Mesothelial cell of epicardium (in vitro differentiated cells): ENCODE results near the gene CEBPZ. TPM values are rescaled to one million over a fixed set of nuclear protein-coding genes. Genes with fewer than 3 reads are reported as not detected.

Experiments used
- DNase-seq, 2 experiments: peaks; one replicate each; pipeline ENCODE4 v3.0.0; 2021; ENCODE audit warnings: low spot score in 2 of 2; ENCODE audit not compliant: unreplicated experiment in 2 of 2
- H3K27ac Mint-ChIP-seq: 2 replicates; pipeline ENCODE4 v1.8.0; 2021; ENCODE audit warnings: mixed read lengths
- H3K27me3 Mint-ChIP-seq: 2 replicates; pipeline ENCODE4 v1.8.0; 2021; ENCODE audit warnings: low read depth, mixed read lengths
- H3K36me3 Mint-ChIP-seq: 2 replicates; pipeline ENCODE4 v1.8.0; 2021; ENCODE audit warnings: mixed read lengths
- H3K4me1 Mint-ChIP-seq: 2 replicates; pipeline ENCODE4 v1.8.0; 2021; ENCODE audit warnings: mixed read lengths
- H3K4me3 Mint-ChIP-seq: 2 replicates; pipeline ENCODE4 v1.8.0; 2021; ENCODE audit warnings: mild to moderate bottlenecking, moderate library complexity, mixed read lengths
- H3K9me3 Mint-ChIP-seq: 2 replicates; pipeline ENCODE4 v1.8.0; 2021; ENCODE audit warnings: mixed read lengths
- total RNA-seq: library from RNA; stranded (reverse); gene quantifications from 3 replicates; pipeline ENCODE4 v1.2.1, GENCODE V29; 2021
- TF ChIP-seq, protein P1 (sequence below): fragments of 200-600 bp; sonication (generic); IDR thresholded peaks from one replicate; pipeline ENCODE4 v1.5.0; 2021; ENCODE audit warnings: antibody characterized with exemption; ENCODE audit not compliant: unreplicated experiment

Gene CEBPZ
- total RNA-seq, 1 donor from 2014 or later, result 41.1 TPM

DNA sequence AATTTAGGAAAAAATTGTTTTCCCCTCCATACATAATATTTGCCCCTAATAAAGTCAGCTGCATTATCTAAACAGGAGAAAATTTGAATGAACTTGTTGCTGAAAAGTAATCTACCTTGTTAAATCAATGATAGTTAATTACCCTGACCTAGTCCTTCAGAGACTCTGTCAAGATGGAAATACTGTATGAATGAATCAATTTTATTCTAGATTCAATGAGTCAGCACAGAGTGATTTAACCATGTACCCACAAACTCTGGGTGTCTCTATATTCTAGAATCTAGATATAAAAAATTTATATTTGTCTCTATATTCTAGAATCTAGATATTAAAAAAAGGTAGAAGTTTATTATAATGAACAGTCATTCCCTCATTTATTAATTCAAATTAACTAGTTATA, 36.3 kb upstream of the CEBPZ start:
- no peak for DNase-seq
- Mint-ChIP-seq H3K9me3 (no peaks in the 10 kb centered on the region), H3K27ac (no peak overlapping the region), H3K36me3 (peaks cover 32% of the 10 kb centered on the region), H3K4me3 (no peak overlapping the region), H3K27me3 (no peaks in the 10 kb centered on the region), H3K4me1 (peaks cover 7% of the 10 kb centered on the region)
- TF ChIP-seq, protein P1, sequence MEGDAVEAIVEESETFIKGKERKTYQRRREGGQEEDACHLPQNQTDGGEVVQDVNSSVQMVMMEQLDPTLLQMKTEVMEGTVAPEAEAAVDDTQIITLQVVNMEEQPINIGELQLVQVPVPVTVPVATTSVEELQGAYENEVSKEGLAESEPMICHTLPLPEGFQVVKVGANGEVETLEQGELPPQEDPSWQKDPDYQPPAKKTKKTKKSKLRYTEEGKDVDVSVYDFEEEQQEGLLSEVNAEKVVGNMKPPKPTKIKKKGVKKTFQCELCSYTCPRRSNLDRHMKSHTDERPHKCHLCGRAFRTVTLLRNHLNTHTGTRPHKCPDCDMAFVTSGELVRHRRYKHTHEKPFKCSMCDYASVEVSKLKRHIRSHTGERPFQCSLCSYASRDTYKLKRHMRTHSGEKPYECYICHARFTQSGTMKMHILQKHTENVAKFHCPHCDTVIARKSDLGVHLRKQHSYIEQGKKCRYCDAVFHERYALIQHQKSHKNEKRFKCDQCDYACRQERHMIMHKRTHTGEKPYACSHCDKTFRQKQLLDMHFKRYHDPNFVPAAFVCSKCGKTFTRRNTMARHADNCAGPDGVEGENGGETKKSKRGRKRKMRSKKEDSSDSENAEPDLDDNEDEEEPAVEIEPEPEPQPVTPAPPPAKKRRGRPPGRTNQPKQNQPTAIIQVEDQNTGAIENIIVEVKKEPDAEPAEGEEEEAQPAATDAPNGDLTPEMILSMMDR, result no peak

DNA sequence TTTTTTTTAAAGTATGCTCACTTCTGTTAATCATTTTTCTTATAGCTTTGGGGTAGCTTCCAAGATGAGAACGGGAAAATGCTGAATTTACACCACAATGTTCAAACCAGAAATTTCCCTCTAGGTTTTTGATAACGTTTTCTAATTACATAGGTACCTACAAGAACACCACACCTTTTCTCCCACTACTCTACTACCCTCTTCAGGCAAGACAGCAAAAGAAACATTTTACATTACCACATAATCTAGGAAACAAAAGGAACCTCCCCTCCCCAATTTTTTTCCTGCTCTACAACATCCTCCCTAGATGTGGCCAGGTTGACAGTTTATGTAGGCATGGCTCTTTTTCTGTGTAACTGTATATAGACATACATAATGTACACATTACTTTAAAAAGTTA, 32.4 kb upstream of the CEBPZ start:
- peak overlapping the region; percentile 62 for H3K27ac Mint-ChIP-seq

DNA sequence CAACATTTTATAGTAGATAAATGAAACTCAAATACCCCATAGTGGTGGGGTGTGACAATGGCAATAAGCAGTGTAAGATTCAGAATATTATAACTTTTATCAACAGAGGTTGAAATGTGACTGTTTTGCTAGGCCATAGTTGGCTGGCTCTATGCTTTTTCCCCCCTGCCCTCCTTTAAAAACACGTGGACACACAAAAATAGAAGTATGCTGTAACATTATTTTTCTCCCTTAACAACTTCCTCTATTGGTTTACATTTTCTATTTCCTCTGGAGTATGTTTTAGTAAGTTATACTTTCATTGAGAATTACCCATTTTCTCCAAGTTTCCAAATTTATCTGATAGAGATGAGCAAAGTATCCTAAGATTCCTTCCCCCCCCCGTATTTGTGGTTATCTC, 31.1 kb upstream of the CEBPZ start:
- Mint-ChIP-seq H3K9me3 (no peaks in the 10 kb centered on the region), H3K27ac (peak overlapping the region; percentile 24)

More for the DNA sequence above, 32.4 kb upstream of the CEBPZ start:
- H3K27me3 Mint-ChIP-seq, result no peaks in the 10 kb centered on the region
- no peaks in the 10 kb centered on the region for H3K9me3 Mint-ChIP-seq
- TF ChIP-seq, protein P1, result no peak
- H3K4me1 Mint-ChIP-seq, result peaks cover 7% of the 10 kb centered on the region
- H3K4me3 Mint-ChIP-seq, result no peak overlapping the region
- peaks cover 29% of the 10 kb centered on the region for H3K36me3 Mint-ChIP-seq
- DNase-seq, result no peak

DNA sequence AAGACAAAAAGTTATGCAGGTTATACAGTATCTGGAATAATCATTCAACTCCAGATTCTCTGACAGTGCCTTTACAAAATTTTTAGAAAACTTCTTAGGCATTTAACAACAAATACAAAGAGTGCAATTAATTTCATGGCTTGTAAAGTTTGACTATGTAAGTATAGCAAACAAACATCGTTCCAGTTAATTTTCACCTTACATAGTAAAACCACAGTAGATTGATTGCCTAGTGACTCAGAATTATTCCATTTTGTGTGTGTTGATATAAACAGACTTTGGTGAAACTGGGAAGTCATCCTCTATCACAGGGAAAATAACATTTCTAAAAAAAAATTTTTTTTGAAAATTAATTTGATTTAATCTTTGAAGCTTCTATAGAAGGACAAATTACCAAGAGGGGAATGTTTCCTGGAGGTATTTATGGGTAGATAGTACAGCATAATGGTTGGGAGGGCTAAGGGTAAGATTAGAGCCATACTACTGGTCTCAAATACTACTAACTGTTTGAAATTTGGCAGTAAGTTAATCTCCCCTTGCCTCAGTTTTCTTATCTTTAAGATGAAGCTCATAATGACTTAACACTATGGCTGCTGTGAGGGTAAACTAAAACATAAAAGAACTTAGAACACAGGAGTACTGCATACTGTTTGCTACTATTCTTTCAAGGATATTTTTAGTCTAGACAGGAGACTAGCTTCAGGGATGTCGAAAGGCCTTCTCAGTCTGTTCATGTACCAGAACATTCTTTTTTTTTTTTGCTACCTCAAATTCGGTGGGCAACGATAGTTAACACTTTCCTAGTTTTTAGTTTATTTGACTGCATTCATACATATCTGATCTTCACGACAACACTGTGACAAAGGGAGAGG, 19.7 kb upstream of the CEBPZ start:
- no peaks in the 10 kb centered on the region for H3K4me1 Mint-ChIP-seq
- no peaks in the 10 kb centered on the region for H3K9me3 Mint-ChIP-seq
- no peaks in the 10 kb centered on the region for H3K27me3 Mint-ChIP-seq
- peak overlapping the region; percentile 7 for H3K27ac Mint-ChIP-seq
- H3K36me3 Mint-ChIP-seq, result peaks cover 31% of the 10 kb centered on the region
- no peak for DNase-seq
- H3K4me3 Mint-ChIP-seq, result no peak overlapping the region
- TF ChIP-seq, protein P1, result no peak

More for the DNA sequence above, 31.1 kb upstream of the CEBPZ start:
- Mint-ChIP-seq H3K36me3 (peaks cover 23% of the 10 kb centered on the region), H3K27me3 (no peaks in the 10 kb centered on the region), H3K4me3 (no peak overlapping the region), H3K4me1 (peaks cover 7% of the 10 kb centered on the region)
- DNase-seq, result no peak
- TF ChIP-seq, protein P1, result no peak

DNA sequence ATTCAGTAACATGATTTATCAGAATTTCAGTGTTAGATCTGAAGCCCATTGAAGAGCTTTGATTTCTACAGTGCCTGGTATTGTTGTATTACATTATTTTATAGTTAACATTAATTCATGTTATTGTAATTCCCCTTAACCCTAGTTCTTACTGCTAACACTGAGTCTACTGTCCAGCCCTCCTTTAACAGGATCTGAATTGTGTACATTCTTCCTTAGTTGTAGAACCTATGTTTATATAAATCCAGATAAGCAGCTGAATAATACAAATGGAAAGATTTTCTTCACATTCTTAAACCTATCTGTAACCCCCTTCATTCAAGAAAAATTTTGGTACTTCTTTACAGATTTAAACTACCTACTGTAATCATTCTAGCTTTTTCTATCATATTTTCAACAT, 14.8 kb upstream of the CEBPZ start:
- no peak for DNase-seq
- Mint-ChIP-seq H3K9me3 (peaks cover 8% of the 10 kb centered on the region), H3K4me3 (no peak overlapping the region), H3K4me1 (no peaks in the 10 kb centered on the region), H3K36me3 (peaks cover 38% of the 10 kb centered on the region), H3K27ac (no peak overlapping the region), H3K27me3 (no peaks in the 10 kb centered on the region)
- TF ChIP-seq, protein P1, result no peak
